ENCODE results near the gene DLGAP4.

Gene DLGAP4

GRCh38 chr20:36392989-36393388 lies 86.8 kb downstream of the DLGAP4 start:
- H3K27me3 ChIP-seq (ENCODE audit: insufficient read depth, low read depth) = peaks cover 65% of the 10 kb centered on the region
- no peaks in the 10 kb centered on the region for H4K20me1 ChIP-seq (ENCODE audit: insufficient read depth)
- H3K4me2 ChIP-seq = no peak overlapping the region
- H3K36me3 ChIP-seq (ENCODE audit: insufficient read depth) = no peaks in the 10 kb centered on the region
- no peak overlapping the region for H3K4me3 ChIP-seq (IDR thresholded peaks at IDR 0.05; ENCODE audit: insufficient read depth, low read depth, low read length)
- no peaks in the 10 kb centered on the region for H3K79me2 ChIP-seq (ENCODE audit: insufficient read depth, low read depth)
- no peak overlapping the region for H3K9ac ChIP-seq
- H2AFZ ChIP-seq (ENCODE audit: low read depth) = no peak overlapping the region
- no peak overlapping the region for H3K27ac ChIP-seq
- no peaks in the 10 kb centered on the region for H3K4me1 ChIP-seq (ENCODE audit: low read depth, poor library complexity, severe bottlenecking)
- no peak for TF ChIP-seq CTCF (conservative IDR thresholded peaks at IDR 0.05; ENCODE audit: low read depth, low read length)

GRCh38 chr20:36394340-36394965 lies 88.3 kb downstream of the DLGAP4 start:
- H3K4me3 ChIP-seq (IDR thresholded peaks at IDR 0.05; ENCODE audit: insufficient read depth, low read depth, low read length) = no peak overlapping the region
- H3K79me2 ChIP-seq (ENCODE audit: insufficient read depth, low read depth) = no peaks in the 10 kb centered on the region
- no peaks in the 10 kb centered on the region for H3K36me3 ChIP-seq (ENCODE audit: insufficient read depth)
- H2AFZ ChIP-seq (ENCODE audit: low read depth) = no peak overlapping the region
- peaks cover 51% of the 10 kb centered on the region for H3K27me3 ChIP-seq (ENCODE audit: insufficient read depth, low read depth)
- H3K9ac ChIP-seq = no peak overlapping the region
- H4K20me1 ChIP-seq (ENCODE audit: insufficient read depth) = no peaks in the 10 kb centered on the region
- no peak overlapping the region for H3K4me2 ChIP-seq
- no peaks in the 10 kb centered on the region for H3K4me1 ChIP-seq (ENCODE audit: low read depth, poor library complexity, severe bottlenecking)
- no peak for TF ChIP-seq CTCF (conservative IDR thresholded peaks at IDR 0.05; ENCODE audit: low read depth, low read length)
- H3K27ac ChIP-seq = no peak overlapping the region

DNA sequence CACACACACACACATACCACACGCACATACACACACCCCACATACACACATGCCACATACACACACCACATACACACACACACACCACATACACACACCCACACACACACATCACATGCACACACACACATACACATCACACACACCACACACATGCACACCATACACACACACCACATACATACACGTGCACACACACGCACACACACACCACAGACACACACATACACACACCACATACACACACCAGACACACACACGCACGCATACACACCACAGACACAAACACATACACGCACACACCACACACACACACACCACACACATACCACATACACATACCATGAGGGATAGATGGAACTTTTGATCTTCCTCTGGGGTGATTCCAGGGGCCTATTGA lies 90.2 kb downstream of the DLGAP4 start:
- H3K27ac ChIP-seq = no peak overlapping the region
- no peak for TF ChIP-seq CTCF (conservative IDR thresholded peaks at IDR 0.05; ENCODE audit: low read depth, low read length)
- no peak overlapping the region for H3K9ac ChIP-seq
- H3K79me2 ChIP-seq (ENCODE audit: insufficient read depth, low read depth) = no peaks in the 10 kb centered on the region
- H2AFZ ChIP-seq (ENCODE audit: low read depth) = no peak overlapping the region
- H3K4me3 ChIP-seq (IDR thresholded peaks at IDR 0.05; ENCODE audit: insufficient read depth, low read depth, low read length) = no peak overlapping the region
- H3K36me3 ChIP-seq (ENCODE audit: insufficient read depth) = no peaks in the 10 kb centered on the region
- peaks cover 33% of the 10 kb centered on the region for H3K27me3 ChIP-seq (ENCODE audit: insufficient read depth, low read depth)
- H3K4me2 ChIP-seq = no peak overlapping the region
- H4K20me1 ChIP-seq (ENCODE audit: insufficient read depth) = no peaks in the 10 kb centered on the region
- peaks cover 7% of the 10 kb centered on the region for H3K4me1 ChIP-seq (ENCODE audit: low read depth, poor library complexity, severe bottlenecking)

DNA sequence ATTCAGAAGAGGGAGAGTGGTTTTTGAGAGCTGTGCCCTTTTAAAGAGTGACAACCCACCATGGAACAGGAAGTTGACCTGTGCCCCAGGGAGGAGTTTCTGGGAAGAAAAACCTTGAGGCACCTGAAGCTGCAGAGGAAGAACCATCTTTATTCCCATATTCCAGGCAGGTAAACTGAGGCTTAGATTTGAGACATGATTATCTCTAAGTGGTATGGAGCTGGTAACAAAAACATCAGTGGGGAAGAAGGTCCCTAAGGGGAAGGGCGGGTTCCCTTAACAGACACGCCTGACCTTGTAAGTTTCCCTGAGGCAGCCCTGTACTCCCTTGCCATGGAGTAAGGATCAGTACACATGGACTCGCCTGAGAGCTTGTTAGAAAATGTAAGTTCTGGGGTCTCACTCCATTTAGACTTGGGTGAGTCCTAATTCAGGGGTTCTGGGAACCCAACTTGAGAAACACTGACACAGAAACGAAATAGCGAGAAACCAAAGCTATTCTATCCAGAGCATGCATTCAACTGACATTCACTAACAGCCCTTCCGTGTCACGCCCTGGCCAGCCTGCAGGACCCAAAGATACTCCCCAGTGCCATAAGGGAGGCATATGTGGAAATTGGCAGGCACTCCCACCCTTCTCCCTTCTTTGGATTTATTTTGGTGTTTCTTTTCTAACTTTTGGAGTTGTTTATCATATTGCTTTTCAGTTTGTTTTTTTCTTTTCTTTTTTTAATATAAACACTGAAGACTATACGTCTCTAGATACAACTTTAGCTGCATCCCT lies 90.9 kb downstream of the DLGAP4 start:
- Histone ChIP-seq H4K20me1 (ENCODE audit: insufficient read depth) (no peaks in the 10 kb centered on the region), H3K9ac (no peak overlapping the region), H3K79me2 (ENCODE audit: insufficient read depth, low read depth) (no peaks in the 10 kb centered on the region), H3K4me2 (no peak overlapping the region), H3K27me3 (ENCODE audit: insufficient read depth, low read depth) (peaks cover 27% of the 10 kb centered on the region; the same call in 1 of the 2 replicates), H3K36me3 (ENCODE audit: insufficient read depth) (no peaks in the 10 kb centered on the region), H2AFZ (ENCODE audit: low read depth) (no peak overlapping the region), H3K4me1 (ENCODE audit: low read depth, poor library complexity, severe bottlenecking) (peaks cover 7% of the 10 kb centered on the region), H3K4me3 (IDR thresholded peaks at IDR 0.05; ENCODE audit: insufficient read depth, low read depth, low read length) (no peak overlapping the region), H3K27ac (no peak overlapping the region)
- TF ChIP-seq CTCF (conservative IDR thresholded peaks at IDR 0.05; ENCODE audit: low read depth, low read length) = no peak
